ENCODE data around the gene PRKACG.

GRCh38 chr9:69018737-69019136 lies 4.8 kb upstream of the PRKACG start:
- TF ChIP-seq CTCF (optimal IDR thresholded peaks at IDR 0.05 in 1 of 3, IDR thresholded peaks at IDR 0.05 in 1 of 3, conservative IDR thresholded peaks at IDR 0.05 in 1 of 3; ENCODE audit: extremely low read depth in 1 of 3, insufficient read depth in 2 of 3, low read length in 3 of 3) (no peak), EZH2 (IDR thresholded peaks at IDR 0.05; ENCODE audit: low read length) (no peak)
